ENCODE measurements around the gene WBP2.
A peak's percentile ranks its signal among the peaks of the same experiment; 100 is the strongest.

Gene WBP2

GRCh38 chr17:75855310-75856061 is at the start of gene WBP2:
Gene WBP2, minus strand, starts transcription at chr17:75855335. Its CDS starts 38 bp downstream, at chr17:75855297.
- DNase-seq (ENCODE audit: low read depth) = peak; percentile 99

DNA sequence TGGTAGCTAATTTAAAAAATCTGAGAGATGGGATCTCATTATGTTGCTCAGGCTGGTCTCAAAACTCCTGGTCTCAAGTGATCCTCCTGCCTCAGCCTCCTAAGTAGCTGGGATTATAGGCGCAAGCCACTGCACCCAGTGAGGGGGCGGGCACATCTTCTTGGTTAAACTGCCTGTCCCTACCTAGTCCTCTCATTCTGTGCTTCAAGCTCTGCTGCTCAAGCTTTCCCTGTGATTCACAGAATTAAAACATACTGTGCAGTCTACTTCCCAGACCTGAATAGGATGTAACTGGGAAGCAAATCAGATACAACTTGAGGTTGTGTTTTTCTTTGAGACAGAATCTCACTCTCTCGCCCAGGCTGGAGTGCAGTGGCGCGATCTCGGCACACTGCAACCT is 47.3 kb upstream of the WBP2 start:
- DNase-seq (ENCODE audit: low read depth) = no peak

DNA sequence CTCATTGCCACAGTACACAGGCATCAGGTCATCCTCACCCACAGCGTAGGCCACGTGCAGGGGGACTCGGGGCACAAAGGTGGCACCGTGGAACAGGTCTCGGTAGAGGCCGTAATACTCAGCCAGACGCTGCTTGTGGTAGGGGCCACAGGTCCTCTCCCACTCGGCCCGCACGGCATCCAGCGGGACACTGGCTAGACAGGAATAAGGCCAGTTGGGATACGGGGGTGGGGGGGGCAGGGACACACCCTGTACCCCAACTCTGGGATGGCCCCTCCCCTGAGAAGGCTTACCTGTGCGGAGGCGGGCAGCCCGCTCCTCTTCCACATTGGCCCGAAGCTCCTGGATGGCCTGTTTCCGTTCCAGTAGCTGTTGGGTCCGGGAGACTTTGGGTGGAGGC is 46.6 kb upstream of the WBP2 start:
- no peak for DNase-seq (ENCODE audit: low read depth)

- no peak for DNase-seq (ENCODE audit: low read depth)
These were observed 45.8 kb upstream of the WBP2 start for GRCh38 chr17:75900691-75901533.

- no peak for DNase-seq (ENCODE audit: low read depth)
These were observed 44.8 kb upstream of the WBP2 start for GRCh38 chr17:75899767-75900468.

GRCh38 chr17:75899353-75899752 is 44.2 kb upstream of the WBP2 start:
- no peak for DNase-seq (ENCODE audit: low read depth)

DNA sequence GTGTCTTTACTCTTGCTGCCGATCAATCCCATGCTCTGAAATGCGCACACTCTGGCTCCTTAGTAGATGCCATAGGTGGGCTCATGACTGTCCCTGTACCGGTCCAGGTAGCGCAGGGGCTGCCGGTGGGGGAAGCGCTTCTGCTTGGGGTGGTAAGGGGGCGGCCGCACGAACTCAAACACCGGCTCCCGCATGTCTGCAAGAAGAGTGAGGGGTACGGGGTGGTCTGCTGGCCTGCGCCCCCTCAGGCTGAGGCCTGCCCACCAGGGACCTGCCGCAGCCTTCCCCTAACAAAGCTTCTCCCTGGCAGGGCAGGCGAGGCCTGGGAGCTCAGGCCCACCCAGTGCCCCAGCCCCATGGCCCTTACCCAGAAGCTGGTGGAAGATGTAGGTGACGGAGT is 43.7 kb upstream of the WBP2 start:
- no peak for DNase-seq (ENCODE audit: low read depth)

- no peak for DNase-seq (ENCODE audit: low read depth)
These were observed 42.9 kb upstream of the WBP2 start for GRCh38 chr17:75898065-75898464.

GRCh38 chr17:75897160-75898019 is 42.3 kb upstream of the WBP2 start:
- DNase-seq (ENCODE audit: low read depth) = no peak

- no peak for DNase-seq (ENCODE audit: low read depth)
These were observed 41.5 kb upstream of the WBP2 start, which contains the start of gene TRIM65 for GRCh38 chr17:75896415-75897159. Gene TRIM65, minus strand, starts transcription at chr17:75896951. Its CDS starts 14 bp downstream, at chr17:75896937.

DNA sequence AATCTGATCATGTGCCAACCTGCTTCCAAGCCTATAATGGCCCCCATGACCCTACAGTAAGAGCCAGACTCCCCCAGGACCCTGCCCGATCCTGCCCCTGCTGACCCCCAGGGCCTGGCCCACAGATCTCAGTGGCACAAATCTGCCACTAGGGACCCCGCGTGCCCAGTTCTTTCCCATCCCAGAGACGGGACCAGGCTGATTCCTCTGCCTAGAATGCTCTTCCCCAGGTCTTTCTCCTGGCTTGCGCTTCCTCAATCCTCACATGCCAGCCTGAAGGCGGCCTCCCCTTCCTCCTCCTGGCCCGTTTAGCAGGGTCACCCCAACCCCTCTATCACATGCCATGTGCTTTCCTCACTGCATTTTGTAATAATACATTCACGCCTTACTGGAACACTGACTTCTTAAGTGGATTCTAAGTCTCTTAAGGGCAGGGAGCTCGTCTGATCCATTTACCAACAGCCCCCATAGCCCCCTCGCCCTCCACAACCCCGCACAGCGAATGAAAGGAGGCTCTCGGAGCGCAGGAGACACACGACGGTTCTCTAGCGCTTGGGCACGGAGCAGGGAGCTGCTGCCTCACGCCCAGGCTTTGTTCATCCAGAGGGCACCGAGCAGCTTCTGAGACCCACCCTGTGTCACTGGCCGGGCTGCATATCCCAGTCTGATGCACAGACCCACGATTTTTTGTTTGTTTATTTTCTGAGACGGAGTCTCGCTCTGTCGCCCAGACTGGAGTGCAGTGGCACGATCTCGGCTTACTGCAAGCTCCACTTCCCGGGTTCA is 40.4 kb upstream of the WBP2 start:
- no peak for DNase-seq (ENCODE audit: low read depth)

DNA sequence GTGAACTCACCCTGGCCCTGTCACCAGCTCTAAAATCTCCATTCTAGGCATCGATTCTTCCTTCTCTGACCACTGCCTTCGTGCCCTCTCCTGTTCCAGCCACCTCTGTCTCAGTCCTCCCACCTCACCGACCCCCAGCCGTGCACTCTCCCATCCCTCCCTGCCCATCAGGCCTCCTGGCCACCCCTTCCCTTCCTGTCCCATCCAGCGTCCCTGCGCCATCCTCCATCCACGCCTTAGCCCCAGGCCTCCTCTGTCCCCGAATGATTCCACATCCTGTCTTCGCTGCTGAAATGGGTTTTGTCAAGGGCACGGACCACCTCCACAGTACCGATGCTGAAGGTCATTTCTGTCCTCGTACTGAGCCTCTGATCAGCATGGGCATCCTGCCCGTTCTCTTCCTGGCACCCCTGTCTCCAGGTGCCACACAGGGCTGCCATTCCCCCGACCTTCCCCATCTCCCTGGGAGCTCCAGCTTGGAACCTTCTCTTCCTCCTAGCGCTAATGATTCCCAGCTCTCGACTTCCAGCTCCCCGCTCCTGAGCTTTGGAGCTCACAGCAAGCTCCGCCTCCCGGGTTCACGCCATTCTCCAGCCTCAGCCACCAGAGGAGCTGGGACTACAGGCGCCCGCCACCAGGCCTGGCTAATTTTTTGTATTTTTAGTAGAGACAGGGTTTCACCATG is 39.1 kb upstream of the WBP2 start:
- DNase-seq (ENCODE audit: low read depth) = no peak

DNA sequence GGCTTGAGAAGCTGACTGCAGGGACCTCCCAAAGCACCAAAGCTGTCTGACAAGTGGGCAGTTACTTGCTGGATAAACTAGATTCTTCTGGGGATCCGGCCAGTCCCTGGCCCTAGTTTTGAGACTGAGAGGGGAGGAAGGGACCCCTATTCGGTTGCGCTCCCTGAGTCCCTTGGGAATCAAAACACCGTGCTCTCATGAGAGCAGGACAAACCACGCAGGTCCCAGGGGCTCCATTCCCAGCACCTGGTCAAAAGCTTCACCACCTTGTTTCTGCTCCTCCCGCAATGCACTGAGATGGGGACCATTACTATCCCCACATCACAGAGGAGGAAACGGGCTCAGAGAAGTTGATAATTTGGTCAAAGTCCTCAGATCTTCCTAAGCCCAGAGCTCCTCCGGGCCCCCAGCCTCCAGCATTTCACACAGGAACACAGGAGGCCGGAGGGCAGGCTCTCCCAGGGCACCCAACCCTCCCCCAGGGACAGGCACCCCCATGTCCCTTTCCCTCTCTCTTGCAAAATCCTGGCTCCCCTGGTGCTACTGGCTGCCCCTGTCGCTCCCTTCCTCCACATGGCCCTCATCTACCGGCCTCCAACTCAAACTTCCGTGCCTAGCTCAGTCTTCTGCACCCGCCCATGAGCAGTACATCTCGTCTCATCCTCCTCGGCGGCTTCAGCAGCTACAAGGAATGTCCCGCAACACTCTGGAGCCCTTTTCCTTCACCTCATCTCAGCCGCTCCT is 38.3 kb upstream of the WBP2 start:
- DNase-seq (ENCODE audit: low read depth) = no peak

DNA sequence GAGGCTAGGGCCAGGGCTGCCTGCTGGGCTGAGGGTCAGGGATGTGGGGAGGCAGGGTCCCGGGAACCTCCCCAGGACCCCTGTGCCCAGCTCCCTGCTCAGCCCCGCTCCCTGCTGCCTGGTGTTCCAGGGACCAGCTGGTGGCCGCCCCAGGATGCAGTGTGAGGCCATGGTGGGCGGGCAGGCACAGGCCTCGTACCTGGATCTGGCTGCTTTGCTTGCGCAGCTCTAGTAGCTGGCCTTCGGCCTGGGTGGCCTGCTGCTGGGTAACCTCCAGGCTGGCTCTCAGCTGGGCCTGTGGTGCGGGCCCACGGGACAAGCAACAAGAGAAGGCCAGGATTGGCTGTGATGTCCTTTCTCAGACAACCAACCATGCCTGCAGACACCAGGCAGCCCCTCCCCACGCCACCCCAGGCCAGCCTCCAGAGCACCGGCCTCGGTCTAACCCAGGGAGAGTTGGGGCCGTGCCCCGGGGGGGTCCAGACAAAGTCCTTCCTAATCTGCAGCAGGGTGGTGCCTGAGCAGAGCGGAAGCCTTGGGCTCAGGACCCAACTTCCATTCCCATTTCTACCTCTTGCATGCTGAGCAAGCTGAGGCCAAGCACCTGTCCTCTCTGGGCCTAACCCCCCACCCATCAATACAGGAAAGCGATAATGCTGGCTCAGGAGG is 37.6 kb upstream of the WBP2 start:
- DNase-seq (ENCODE audit: low read depth) = no peak

DNA sequence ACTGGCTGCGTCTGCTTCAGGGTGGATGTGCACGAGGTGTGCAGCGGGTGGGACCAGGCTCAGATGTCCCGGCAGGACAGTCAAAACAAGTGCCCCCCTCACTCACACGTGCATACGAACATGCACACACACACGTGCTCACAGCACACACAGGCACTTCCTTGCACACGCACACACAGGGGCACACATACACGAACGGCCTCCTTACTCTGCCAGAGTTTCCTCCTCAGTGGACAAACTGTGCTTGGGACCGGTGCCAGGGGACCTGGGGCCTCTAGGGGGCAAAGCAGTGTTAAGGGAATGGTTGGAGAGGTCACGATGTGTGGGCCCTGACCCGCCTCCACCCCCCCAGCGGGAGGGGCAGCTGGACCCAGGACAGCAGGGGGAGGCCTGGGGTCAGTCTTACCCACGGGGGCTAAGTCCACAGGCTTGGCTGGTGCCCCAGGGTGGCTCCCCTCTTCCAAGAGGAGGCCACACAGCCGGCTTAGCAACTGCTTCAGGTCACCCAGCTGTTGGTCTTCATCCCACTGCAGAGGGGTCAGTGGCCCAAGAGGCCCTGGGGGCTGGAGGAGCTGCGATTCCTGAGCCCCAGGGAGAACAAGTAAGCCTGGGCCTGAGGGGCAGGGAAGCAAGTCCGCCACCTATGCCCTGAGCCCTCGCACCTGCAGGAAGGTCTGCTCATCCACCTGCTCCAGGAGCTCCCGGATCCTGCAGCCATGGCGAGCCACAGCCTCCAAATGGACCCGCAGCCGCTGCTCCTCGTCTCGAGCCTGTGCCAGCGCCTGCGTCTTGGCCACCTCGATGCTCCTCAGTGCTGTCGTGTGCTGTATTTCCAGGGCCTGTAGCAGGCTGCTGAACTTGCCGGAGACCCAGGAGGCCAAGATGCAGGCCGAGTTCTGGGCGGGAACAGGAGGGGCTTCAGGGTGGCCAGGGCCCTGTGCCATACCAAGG is 36.7 kb upstream of the WBP2 start:
- DNase-seq (ENCODE audit: low read depth) = no peak

- no peak for DNase-seq (ENCODE audit: low read depth)
These were observed 36.0 kb upstream of the WBP2 start for GRCh38 chr17:75891022-75891604.

GRCh38 chr17:75889454-75889853 is 34.3 kb upstream of the WBP2 start:
- DNase-seq (ENCODE audit: low read depth) = no peak
